NCI-H2081 (cell line): ENCODE results near the gene NUDT3.

ENCODE experiments used
- DNase-seq, 2 experiments: peaks; one replicate each; lab custom pipeline; 2025; lab: John Stamatoyannopoulos, UW

The NUDT3 gene

DNA sequence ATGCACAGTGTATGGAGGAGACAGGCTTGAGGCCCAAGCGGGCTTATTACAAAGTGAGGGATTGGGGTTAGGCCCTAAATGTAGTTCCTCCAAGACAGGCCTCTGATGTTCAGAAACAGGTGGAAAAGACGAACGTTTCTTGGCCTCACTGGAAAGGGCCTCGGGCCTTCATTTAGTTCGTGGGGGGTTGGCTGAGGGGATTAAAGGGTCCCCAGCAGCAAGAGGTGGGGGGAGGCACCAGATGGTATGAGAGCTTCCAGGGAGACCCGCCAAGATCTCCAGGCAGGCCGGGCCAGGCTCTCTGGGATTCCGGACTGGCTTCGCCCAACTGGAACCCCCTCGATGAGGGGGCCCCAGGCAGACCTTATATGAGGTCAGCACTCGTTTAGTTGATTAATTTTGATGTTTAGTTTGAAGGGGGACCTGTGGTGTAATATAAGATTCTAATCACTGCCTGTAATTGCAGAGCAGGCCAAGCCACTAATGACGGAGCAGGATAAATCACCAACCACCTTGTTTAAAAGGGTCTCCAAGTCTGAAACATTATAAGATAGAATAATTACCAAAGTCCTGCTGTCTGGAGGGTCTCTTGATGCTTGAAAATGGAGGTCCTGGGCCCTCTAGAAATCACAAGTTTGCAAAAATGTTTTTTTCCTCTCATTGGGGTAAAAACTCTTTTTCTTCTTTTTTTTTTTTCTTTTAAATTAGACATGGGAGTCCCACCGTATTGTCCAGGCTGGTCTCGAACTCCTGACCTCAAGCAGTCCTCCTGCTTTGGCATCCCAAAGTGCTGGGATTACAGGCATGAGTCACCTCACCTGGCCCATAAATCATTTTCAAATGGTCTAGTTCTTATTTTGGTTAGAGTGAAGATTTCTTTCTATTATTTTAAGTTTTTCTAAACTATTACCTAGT is 153.6 kb downstream of the NUDT3 start:
- peak in 1 of 2 experiments; percentile 22 for DNase-seq

DNA sequence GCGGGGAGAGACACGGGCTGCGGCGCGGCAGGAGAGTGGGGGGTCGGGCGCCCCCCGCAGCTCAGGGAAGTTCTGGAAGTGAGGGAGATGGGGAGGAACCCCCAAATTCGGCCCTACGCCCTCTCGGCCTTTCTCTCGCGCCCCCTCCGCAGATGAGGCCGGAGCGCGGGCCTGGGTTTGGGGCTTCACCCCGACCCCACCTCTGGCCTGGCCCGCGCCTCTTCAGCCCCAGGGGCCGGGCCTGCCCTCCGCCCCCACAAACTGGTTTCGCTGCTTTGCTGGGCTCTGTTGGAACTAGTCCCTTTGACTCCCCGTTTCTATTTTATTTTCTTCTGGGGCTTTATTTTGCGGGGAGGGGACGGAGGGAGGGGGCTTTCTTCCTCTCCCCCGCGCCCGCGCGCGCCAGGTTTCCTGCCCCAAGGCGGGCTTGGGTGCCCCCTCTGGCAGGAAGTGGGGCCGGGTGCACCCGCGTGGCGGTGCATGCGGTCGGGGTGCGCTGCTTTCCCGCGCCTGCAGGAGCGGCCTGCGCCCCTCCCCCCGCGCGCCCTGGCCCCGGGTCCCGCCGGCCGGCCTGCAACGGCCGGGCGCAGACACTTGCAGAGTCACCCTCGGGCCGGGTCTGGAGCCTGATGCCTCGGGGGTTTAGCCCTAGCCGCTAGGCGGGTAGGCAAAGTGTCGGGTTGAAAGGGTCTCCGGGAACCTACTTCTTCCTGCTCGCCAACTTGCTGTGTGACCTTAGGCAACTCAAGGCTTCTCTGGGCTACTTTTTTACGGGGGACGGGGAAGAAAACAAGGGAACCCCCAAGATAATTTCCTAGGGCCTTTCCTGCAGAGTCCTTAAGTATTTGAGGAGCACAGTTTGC is 154.5 kb downstream of the NUDT3 start:
- peak; percentile 69 to 70 for DNase-seq

- DNase-seq = peak; percentile 15 to 41
Observed at GRCh38 chr6:34237316-34237721, 155.2 kb downstream of the NUDT3 start.

GRCh38 chr6:34236443-34237315 is 155.8 kb downstream of the NUDT3 start, which contains the start of gene HMGA1:
TSS of gene HMGA1 (plus strand) at chr6:34236873. CDS start at chr6:34240781, 3,908 bp downstream.
- peak; percentile 92 to 93 for DNase-seq

DNA sequence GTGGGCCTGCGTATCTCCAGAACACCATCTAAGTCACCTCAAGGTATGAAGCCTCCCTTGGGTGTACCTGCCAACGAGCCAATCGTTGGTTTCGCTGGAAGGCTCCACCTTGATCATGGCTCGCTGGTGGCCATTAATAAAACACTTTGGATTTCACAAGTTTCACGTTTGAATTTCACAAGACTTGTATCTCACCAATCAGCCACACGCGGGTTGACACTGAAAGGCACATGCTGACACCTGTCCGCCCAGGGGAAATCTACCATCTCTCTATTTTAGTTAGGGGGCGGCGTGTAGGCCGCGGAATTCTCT is 156.4 kb downstream of the NUDT3 start:
- no peak for DNase-seq

- no peak for DNase-seq
Observed at GRCh38 chr6:34235307-34236130, 156.9 kb downstream of the NUDT3 start.

GRCh38 chr6:34234667-34235306 is 157.7 kb downstream of the NUDT3 start:
- no peak for DNase-seq

DNA sequence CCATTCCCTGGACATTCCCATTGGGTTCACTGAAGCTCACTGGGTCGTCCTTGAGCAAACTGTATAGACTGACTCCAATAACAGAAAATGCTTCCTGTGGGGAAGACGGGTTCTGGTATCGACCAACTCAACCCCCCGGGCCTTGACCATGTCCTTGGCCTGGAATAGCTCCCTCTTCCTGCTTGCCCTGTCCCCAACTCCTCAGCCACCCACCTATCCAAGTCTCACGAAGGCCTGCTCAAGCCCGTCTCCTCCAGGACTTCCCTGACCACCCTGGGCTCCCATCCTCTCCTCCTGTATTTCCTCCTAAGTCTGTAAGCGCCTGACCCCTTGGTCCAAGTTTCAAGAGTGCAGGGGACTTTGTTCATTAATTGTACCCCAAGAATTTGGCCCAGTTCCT is 158.6 kb downstream of the NUDT3 start:
- DNase-seq = no peak

DNA sequence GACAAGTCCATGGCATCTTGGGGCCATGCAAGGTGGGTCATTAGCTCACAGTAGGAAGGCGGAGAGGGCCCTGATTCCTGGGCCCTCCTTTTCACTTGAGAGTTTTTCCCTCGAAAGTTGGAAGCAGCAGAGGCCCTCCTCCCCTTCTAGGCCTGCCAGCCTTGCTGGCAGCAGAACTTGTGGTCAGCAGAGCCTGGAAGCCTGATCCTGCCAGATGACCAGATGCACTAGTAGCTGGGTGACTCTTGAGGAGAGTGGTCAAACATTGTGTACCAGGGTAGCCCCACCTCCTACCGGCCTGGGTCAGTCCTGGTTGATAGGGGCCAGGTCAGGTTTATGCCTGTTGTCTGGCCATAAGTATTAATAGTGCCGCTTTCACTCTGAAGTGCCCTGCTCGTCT is 159.6 kb downstream of the NUDT3 start:
- DNase-seq = no peak

GRCh38 chr6:34231566-34232336 is 160.7 kb downstream of the NUDT3 start:
- DNase-seq = no peak

DNA sequence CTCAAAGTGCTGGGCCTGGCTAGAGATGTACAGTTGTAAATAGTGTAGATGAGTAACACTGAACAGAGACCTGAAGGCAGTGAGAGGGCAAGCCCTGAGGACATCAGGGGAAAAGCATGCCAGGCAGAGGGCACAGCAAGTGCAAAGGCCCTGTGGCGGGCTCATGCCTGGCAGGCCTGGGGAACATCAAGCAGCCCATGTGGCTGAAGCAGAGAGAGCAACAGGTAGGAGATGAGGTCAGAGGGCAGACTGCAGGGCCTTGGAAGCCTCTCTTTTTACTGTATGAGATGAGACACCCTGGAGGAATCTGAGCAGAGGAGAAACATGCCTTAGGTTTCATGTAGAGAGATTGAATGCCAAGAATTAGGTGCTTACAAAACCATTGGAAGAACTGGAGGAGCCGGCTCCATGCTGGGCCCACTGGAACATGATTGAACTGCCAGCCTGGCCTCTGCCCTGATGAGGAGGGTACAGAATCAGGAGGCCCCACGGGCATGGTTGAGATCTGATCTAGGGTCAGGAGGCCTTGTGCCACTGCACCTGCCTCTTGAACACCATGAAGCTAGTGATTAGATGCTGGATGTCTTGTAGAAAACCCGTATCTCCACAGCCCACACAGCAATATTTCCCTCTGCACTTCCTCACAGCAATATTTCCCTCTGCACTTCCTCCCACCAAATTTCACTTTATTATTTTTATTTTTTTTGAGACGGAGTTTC is 161.7 kb downstream of the NUDT3 start:
- DNase-seq = no peak

DNA sequence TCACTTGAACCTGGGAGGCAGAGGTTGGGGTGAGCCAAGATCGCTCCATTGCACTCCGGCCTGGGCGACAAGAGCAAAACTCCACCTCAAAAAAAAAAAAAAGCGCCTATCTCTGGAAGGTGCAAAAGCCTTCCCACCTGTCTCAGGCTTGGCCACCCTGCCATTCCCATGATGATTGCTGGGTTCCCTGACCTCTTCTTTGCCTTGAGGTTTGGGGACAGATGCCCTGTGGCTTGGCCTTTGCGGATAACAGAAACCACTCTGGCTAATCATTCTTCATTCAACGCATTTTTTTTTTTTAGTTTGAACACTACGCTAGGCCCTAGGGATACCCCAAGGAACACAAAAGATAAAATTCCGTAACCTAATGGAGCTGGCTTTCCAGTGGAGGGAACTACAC is 162.6 kb downstream of the NUDT3 start:
- no peak for DNase-seq
